Activated CD4-positive, CD25-positive, alpha-beta regulatory T cell treated with anti-CD3 and anti-CD28 coated beads, Interleukin-2, amount 50 U/mL, for 16 hours (primary cell): ENCODE measurements around the gene GGCX.
"Not testable (repeated sequence)": the region's sequence is repeated elsewhere in the genome, so short reads cannot be mapped to it uniquely, and the experiment has no call there.

Experiments
- DNase-seq: peaks from one replicate; pipeline ENCODE4 v3.0.0-alpha.2; 2020; ENCODE audit warnings: low read depth, low spot score

Gene GGCX

GRCh38 chr2:85594715-85595300, 33.5 kb upstream of the GGCX start:
- no peak for DNase-seq

GRCh38 chr2:85593023-85593422, 31.7 kb upstream of the GGCX start:
- no peak for DNase-seq

- not testable (repeated sequence) for DNase-seq
These were observed 31.0 kb upstream of the GGCX start for GRCh38 chr2:85592299-85592698.

GRCh38 chr2:85591563-85591962, 30.3 kb upstream of the GGCX start:
- no peak for DNase-seq

GRCh38 chr2:85590950-85591349, 29.7 kb upstream of the GGCX start:
- no peak for DNase-seq

- DNase-seq: no peak
These were observed 28.9 kb upstream of the GGCX start for GRCh38 chr2:85589982-85590791.

GRCh38 chr2:85589181-85589580, 27.9 kb upstream of the GGCX start:
- DNase-seq: no peak

GRCh38 chr2:85588645-85589044, 27.4 kb upstream of the GGCX start:
- DNase-seq: no peak

- no peak for DNase-seq
These were observed 26.9 kb upstream of the GGCX start for GRCh38 chr2:85588236-85588635.

GRCh38 chr2:85585781-85586105, 24.4 kb upstream of the GGCX start:
- DNase-seq: no peak

GRCh38 chr2:85584857-85585780, 23.8 kb upstream of the GGCX start:
- DNase-seq: no peak

GRCh38 chr2:85584354-85584856, 23.1 kb upstream of the GGCX start, which contains the start of gene VAMP5:
VAMP5 (plus strand) TSS chr2:85584431; CDS start chr2:85584491, 60 bp downstream.
- DNase-seq: no peak

- DNase-seq: no peak
These were observed 22.5 kb upstream of the GGCX start for GRCh38 chr2:85583667-85584353.

- no peak for DNase-seq
These were observed 21.2 kb upstream of the GGCX start for GRCh38 chr2:85582492-85582891.

- DNase-seq: no peak
These were observed 18.9 kb upstream of the GGCX start for GRCh38 chr2:85580206-85580605.

- no peak for DNase-seq
These were observed 18.1 kb upstream of the GGCX start for GRCh38 chr2:85579266-85579935.

GRCh38 chr2:85578243-85579180, 17.2 kb upstream of the GGCX start:
- no peak for DNase-seq

- peak; percentile 28 for DNase-seq
These were observed 16.3 kb upstream of the GGCX start, which contains the start of gene VAMP8 for GRCh38 chr2:85577386-85578242. VAMP8 (plus strand) TSS chr2:85577586; CDS start chr2:85577647, 61 bp downstream.

GRCh38 chr2:85577063-85577385, 15.7 kb upstream of the GGCX start:
- no peak for DNase-seq
